Glutamatergic neuron (in vitro differentiated cells): ENCODE measurements around the gene RAD54L. TPM values are rescaled to one million over a fixed set of nuclear protein-coding genes. Genes with fewer than 3 reads are reported as not detected.

Experiments used
- DNase-seq: peaks from one replicate; pipeline ENCODE4 v3.0.0; 2022
- H3K27ac Mint-ChIP-seq: one replicate; pipeline ENCODE4 v1.8.0; 2020; ENCODE audit warnings: mild to moderate bottlenecking, mixed read lengths, inconsistent platforms; ENCODE audit not compliant: unreplicated experiment
- H3K27me3 Mint-ChIP-seq: one replicate; pipeline ENCODE4 v1.8.0; 2020; ENCODE audit warnings: mild to moderate bottlenecking, moderate library complexity, mixed read lengths, inconsistent platforms; ENCODE audit not compliant: unreplicated experiment
- H3K36me3 Mint-ChIP-seq: one replicate; pipeline ENCODE4 v1.8.0; 2020; ENCODE audit warnings: mild to moderate bottlenecking, mixed read lengths, inconsistent platforms; ENCODE audit not compliant: unreplicated experiment
- H3K4me1 Mint-ChIP-seq: one replicate; pipeline ENCODE4 v1.8.0; 2020; ENCODE audit warnings: mild to moderate bottlenecking, low read depth, mixed read lengths, inconsistent platforms; ENCODE audit not compliant: unreplicated experiment
- H3K4me3 Mint-ChIP-seq: one replicate; pipeline ENCODE4 v1.8.0; 2020; ENCODE audit warnings: mild to moderate bottlenecking, mixed read lengths, inconsistent platforms; ENCODE audit not compliant: unreplicated experiment
- H3K9me3 Mint-ChIP-seq: one replicate; pipeline ENCODE4 v1.8.0; 2020; ENCODE audit warnings: mild to moderate bottlenecking, moderate library complexity, mixed read lengths, inconsistent platforms; ENCODE audit not compliant: unreplicated experiment
- total RNA-seq: library from RNA; stranded (reverse); fragmentation: NEBNext Ultra II Directional; extraction: Animal tissue kit (Norgen Biotek cat#: 25700); gene quantifications from one replicate; pipeline ENCODE4 v1.2.1, GENCODE V29; 2021; ENCODE audit not compliant: unreplicated experiment
- TF ChIP-seq, protein P1 (sequence below): fragments of 200-600 bp; sonication (generic); IDR thresholded peaks from one replicate; pipeline ENCODE4 v1.5.0; 2021; ENCODE audit not compliant: partially characterized antibody, unreplicated experiment

Gene RAD54L
- total RNA-seq, 1 donor from 2014 or later, result 4.6 TPM

GRCh38 chr1:46204406-46204742 is 43.2 kb upstream of the RAD54L start:
- peaks cover 5% of the 10 kb centered on the region for H3K27me3 Mint-ChIP-seq
- H3K4me1 Mint-ChIP-seq, result peaks cover 2% of the 10 kb centered on the region
- TF ChIP-seq, protein P1, sequence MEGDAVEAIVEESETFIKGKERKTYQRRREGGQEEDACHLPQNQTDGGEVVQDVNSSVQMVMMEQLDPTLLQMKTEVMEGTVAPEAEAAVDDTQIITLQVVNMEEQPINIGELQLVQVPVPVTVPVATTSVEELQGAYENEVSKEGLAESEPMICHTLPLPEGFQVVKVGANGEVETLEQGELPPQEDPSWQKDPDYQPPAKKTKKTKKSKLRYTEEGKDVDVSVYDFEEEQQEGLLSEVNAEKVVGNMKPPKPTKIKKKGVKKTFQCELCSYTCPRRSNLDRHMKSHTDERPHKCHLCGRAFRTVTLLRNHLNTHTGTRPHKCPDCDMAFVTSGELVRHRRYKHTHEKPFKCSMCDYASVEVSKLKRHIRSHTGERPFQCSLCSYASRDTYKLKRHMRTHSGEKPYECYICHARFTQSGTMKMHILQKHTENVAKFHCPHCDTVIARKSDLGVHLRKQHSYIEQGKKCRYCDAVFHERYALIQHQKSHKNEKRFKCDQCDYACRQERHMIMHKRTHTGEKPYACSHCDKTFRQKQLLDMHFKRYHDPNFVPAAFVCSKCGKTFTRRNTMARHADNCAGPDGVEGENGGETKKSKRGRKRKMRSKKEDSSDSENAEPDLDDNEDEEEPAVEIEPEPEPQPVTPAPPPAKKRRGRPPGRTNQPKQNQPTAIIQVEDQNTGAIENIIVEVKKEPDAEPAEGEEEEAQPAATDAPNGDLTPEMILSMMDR, result no peak
- no peak overlapping the region for H3K4me3 Mint-ChIP-seq
- H3K9me3 Mint-ChIP-seq, result no peaks in the 10 kb centered on the region
- no peak overlapping the region for H3K27ac Mint-ChIP-seq
- peaks cover 6% of the 10 kb centered on the region for H3K36me3 Mint-ChIP-seq
- DNase-seq, result no peak

DNA sequence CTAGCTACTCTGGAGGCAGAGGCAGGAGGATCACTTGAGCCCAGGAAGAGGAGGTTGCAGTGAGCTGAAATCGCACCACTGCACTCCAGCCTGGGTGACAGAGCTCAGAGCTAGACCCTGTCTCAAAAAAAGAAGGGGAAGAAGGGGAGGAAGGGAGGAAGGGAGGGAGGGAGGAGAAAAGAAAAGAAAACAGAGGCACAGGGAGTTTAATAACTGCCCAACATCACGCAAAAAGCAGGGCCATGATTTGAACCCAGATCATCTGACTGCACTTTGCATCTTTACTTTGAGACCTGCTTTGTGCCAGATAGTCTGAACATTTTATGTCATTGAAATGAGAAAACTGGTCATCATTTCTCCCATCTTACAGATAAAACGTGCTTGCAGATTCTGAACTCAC is 42.4 kb upstream of the RAD54L start:
- no peak for DNase-seq
- Mint-ChIP-seq H3K27me3 (peaks cover 4% of the 10 kb centered on the region), H3K9me3 (no peaks in the 10 kb centered on the region), H3K27ac (no peak overlapping the region), H3K36me3 (peaks cover 5% of the 10 kb centered on the region), H3K4me3 (no peak overlapping the region), H3K4me1 (peaks cover 2% of the 10 kb centered on the region)
- TF ChIP-seq, protein P1, result no peak

- H3K9me3 Mint-ChIP-seq, result no peaks in the 10 kb centered on the region
- DNase-seq, result no peak
- no peaks in the 10 kb centered on the region for H3K36me3 Mint-ChIP-seq
- H3K27ac Mint-ChIP-seq, result no peak overlapping the region
- peaks cover 4% of the 10 kb centered on the region for H3K27me3 Mint-ChIP-seq
- TF ChIP-seq, protein P1, result no peak
- H3K4me1 Mint-ChIP-seq, result peaks cover 2% of the 10 kb centered on the region
- no peak overlapping the region for H3K4me3 Mint-ChIP-seq
These were observed 41.8 kb upstream of the RAD54L start for GRCh38 chr1:46205791-46206190.

GRCh38 chr1:46206399-46206798 is 41.2 kb upstream of the RAD54L start:
- Mint-ChIP-seq H3K27me3 (peaks cover 4% of the 10 kb centered on the region), H3K4me3 (no peak overlapping the region), H3K9me3 (no peaks in the 10 kb centered on the region), H3K4me1 (peaks cover 2% of the 10 kb centered on the region), H3K27ac (no peak overlapping the region), H3K36me3 (no peaks in the 10 kb centered on the region)
- no peak for DNase-seq
- TF ChIP-seq, protein P1, result no peak

- H3K4me1 Mint-ChIP-seq, result no peaks in the 10 kb centered on the region
- no peak overlapping the region for H3K27ac Mint-ChIP-seq
- no peak overlapping the region for H3K4me3 Mint-ChIP-seq
- no peak for DNase-seq
- H3K27me3 Mint-ChIP-seq, result peaks cover 5% of the 10 kb centered on the region
- TF ChIP-seq, protein P1, result no peak
- H3K9me3 Mint-ChIP-seq, result peaks cover 3% of the 10 kb centered on the region
- no peaks in the 10 kb centered on the region for H3K36me3 Mint-ChIP-seq
These were observed 37.0 kb upstream of the RAD54L start for GRCh38 chr1:46210561-46210960.
